Thymus (tissue), 11 donors: ENCODE measurements around the gene CCDC28A. TPM values are rescaled to one million over a fixed set of nuclear protein-coding genes. Genes with fewer than 3 reads are reported as not detected.
A peak's percentile ranks its signal among the peaks of the same experiment; 100 is the strongest.

Source experiments
- DNase-seq, 9 donors: peaks; one replicate each; pipeline ENCODE4 v3.0.0-alpha.2; 2013; ENCODE audit warnings: low spot score in 9 of 9, low read depth in 6 of 9, missing footprints in 1 of 9
- H3K27ac ChIP-seq, 2 donors: one replicate each; pipeline ENCODE4 v1.5.1; 2013; ENCODE audit warnings: control low read depth in 1 of 2, low read depth in 1 of 2, low read length in 1 of 2, mild to moderate bottlenecking in 1 of 2, moderate library complexity in 1 of 2
- H3K27me3 ChIP-seq, 2 donors: one replicate each; pipeline ENCODE4 v1.5.1; 2013; ENCODE audit warnings: low read length in 1 of 2; ENCODE audit not compliant: control insufficient read depth in 2 of 2, insufficient read depth in 1 of 2
- H3K36me3 ChIP-seq, 2 donors: one replicate each; pipeline ENCODE4 v1.5.1; 2013; ENCODE audit warnings: low read length in 1 of 2, mild to moderate bottlenecking in 1 of 2, moderate library complexity in 1 of 2; ENCODE audit not compliant: control insufficient read depth in 2 of 2, insufficient read depth in 2 of 2
- H3K4me1 ChIP-seq, 2 donors: one replicate each; pipeline ENCODE4 v1.5.1; 2013; ENCODE audit warnings: low read length in 2 of 2; ENCODE audit not compliant: control insufficient read depth in 2 of 2, insufficient read depth in 2 of 2
- H3K4me3 ChIP-seq, 2 donors: one replicate each; pipeline ENCODE4 v1.5.1; 2013; ENCODE audit warnings: low read length in 2 of 2, control low read depth in 1 of 2, mild to moderate bottlenecking in 1 of 2
- H3K9me3 ChIP-seq, 2 donors: one replicate each; pipeline ENCODE4 v1.5.1; 2013; ENCODE audit warnings: low read length in 1 of 2, mild to moderate bottlenecking in 1 of 2; ENCODE audit not compliant: control insufficient read depth in 2 of 2, insufficient read depth in 1 of 2
- WGBS: extraction: QIAGEN DNeasy Blood & Tissue Kit; methylation state at CpG from one replicate; pipeline ENCODE4 v1.1.7; 2013; 5-methylcytosine and 5-hydroxymethylcytosine counted together
- polyA plus RNA-seq: library from polyadenylated mRNA; stranded (reverse); fragments of 200-250 nt; gene quantifications from one replicate; pipeline ENCODE4 v1.2.3, GENCODE V29; 2013
- total RNA-seq: library from RNA; stranded (reverse); fragments of 120-200 nt; gene quantifications from one replicate; pipeline ENCODE4 v1.2.4, GENCODE V29; 2013
- donor health status: healthy.

CCDC28A gene
- total and polyA plus RNA-seq, 2 donors, result 35.6 to 60.3 TPM

- Histone ChIP-seq H3K4me1 (no peaks in the 10 kb centered on the region), H3K36me3 (peaks cover 19 to 43% of the 10 kb centered on the region in 2 donors), H3K4me3 (no peak overlapping the region), H3K9me3 (no peaks in the 10 kb centered on the region), H3K27ac (no peak overlapping the region), H3K27me3 (no peaks in the 10 kb centered on the region)
- DNase-seq, result no peak
- WGBS, result 98% methylated on average over 4 of the region's 4 CpGs
Observed at GRCh38 chr6:138782243-138782642, 8.7 kb downstream of the CCDC28A start.

GRCh38 chr6:138785079-138785478, 11.5 kb downstream of the CCDC28A start:
- H3K36me3 ChIP-seq, result peaks cover 20 to 59% of the 10 kb centered on the region in 2 donors
- no peak overlapping the region for H3K27ac ChIP-seq
- WGBS, result 95% methylated on average over 4 of the region's 4 CpGs
- DNase-seq, result no peak
- no peak overlapping the region for H3K4me3 ChIP-seq
- H3K4me1 ChIP-seq, result no peaks in the 10 kb centered on the region
- H3K9me3 ChIP-seq, result no peaks in the 10 kb centered on the region
- no peaks in the 10 kb centered on the region for H3K27me3 ChIP-seq

GRCh38 chr6:138785980-138786379, 12.4 kb downstream of the CCDC28A start:
- H3K4me1 ChIP-seq, result no peaks in the 10 kb centered on the region
- no peaks in the 10 kb centered on the region for H3K9me3 ChIP-seq
- H3K27ac ChIP-seq, result no peak overlapping the region
- no peak overlapping the region for H3K4me3 ChIP-seq
- DNase-seq, result no peak
- WGBS, result 95% methylated on average over 3 of the region's 3 CpGs
- H3K27me3 ChIP-seq, result no peaks in the 10 kb centered on the region
- H3K36me3 ChIP-seq, result peaks cover 18 to 51% of the 10 kb centered on the region in 2 donors

- Histone ChIP-seq H3K4me1 (no peaks in the 10 kb centered on the region), H3K9me3 (no peaks in the 10 kb centered on the region), H3K4me3 (no peak overlapping the region), H3K27me3 (no peaks in the 10 kb centered on the region), H3K36me3 (peaks cover 16 to 51% of the 10 kb centered on the region in 2 donors), H3K27ac (no peak overlapping the region)
- WGBS, result 55% methylated on average over 1 of the region's 1 CpG
- peak in 1 of 9 donors; percentile 21 for DNase-seq
Observed at GRCh38 chr6:138787138-138787537, 13.6 kb downstream of the CCDC28A start.

GRCh38 chr6:138795809-138796603, 22.4 kb downstream of the CCDC28A start, which contains the start of gene ECT2L:
ECT2L (plus strand) TSS chr6:138796087; CDS start chr6:138813275, 17,188 bp downstream.
- H3K4me1 ChIP-seq, result peaks cover 5 to 8% of the 10 kb centered on the region in 2 donors
- 30% methylated on average over 49 of the region's 50 CpGs for WGBS
- H3K27me3 ChIP-seq, result peaks cover 0 to 11% of the 10 kb centered on the region in 2 donors
- H3K27ac ChIP-seq, result no peak within 1 kb of the TSS
- no peak for DNase-seq
- H3K36me3 ChIP-seq, result peaks cover 6 to 9% of the 10 kb centered on the region in 2 donors
- H3K9me3 ChIP-seq, result peaks cover 0 to 3% of the 10 kb centered on the region in 2 donors
- H3K4me3 ChIP-seq, result peak within 1 kb of the TSS; percentile 12 to 30

GRCh38 chr6:138796771-138797170, 23.2 kb downstream of the CCDC28A start:
- over 99% methylated on average over 2 of the region's 2 CpGs for WGBS
- Histone ChIP-seq H3K27me3 (peaks cover 0 to 11% of the 10 kb centered on the region in 2 donors), H3K36me3 (peaks cover 4 to 5% of the 10 kb centered on the region in 2 donors), H3K27ac (no peak overlapping the region), H3K4me1 (peaks cover 5 to 8% of the 10 kb centered on the region in 2 donors), H3K9me3 (peaks cover 0 to 3% of the 10 kb centered on the region in 2 donors), H3K4me3 (no peak overlapping the region)
- DNase-seq, result no peak

GRCh38 chr6:138797806-138798446, 24.4 kb downstream of the CCDC28A start:
- Histone ChIP-seq H3K9me3 (peaks cover 0 to 3% of the 10 kb centered on the region in 2 donors), H3K27ac (no peak overlapping the region), H3K27me3 (peaks cover 0 to 11% of the 10 kb centered on the region in 2 donors), H3K36me3 (peaks cover 0 to 5% of the 10 kb centered on the region in 2 donors), H3K4me1 (peaks cover 5 to 8% of the 10 kb centered on the region in 2 donors), H3K4me3 (no peak overlapping the region)
- DNase-seq, result no peak
- 96% methylated on average over 4 of the region's 4 CpGs for WGBS

GRCh38 chr6:138800377-138801150, 27.0 kb downstream of the CCDC28A start:
- Histone ChIP-seq H3K27me3 (peaks cover 0 to 9% of the 10 kb centered on the region in 2 donors), H3K9me3 (peaks cover 0 to 2% of the 10 kb centered on the region in 2 donors), H3K4me3 (no peak overlapping the region), H3K4me1 (peaks cover 5 to 7% of the 10 kb centered on the region in 2 donors), H3K36me3 (no peaks in the 10 kb centered on the region), H3K27ac (no peak overlapping the region)
- 100% methylated on average over 2 of the region's 2 CpGs for WGBS
- DNase-seq, result no peak
